K562 (cell line): ENCODE measurements around the gene CHML. TPM values are rescaled to one million over a fixed set of nuclear protein-coding genes. Genes with fewer than 3 reads are reported as not detected.

ENCODE experiments used
- BCL6 ChIP-seq: fragments of 250-450 bp; sonication (Bioruptor Pico); IDR thresholded peaks from 2 replicates; pipeline ENCODE4 v1.4.0; 2020
- BRD4 ChIP-seq: fragments of 200-600 bp; sonication (generic); IDR thresholded peaks from 2 replicates; pipeline ENCODE4 v1.6.1; 2017; ENCODE audit warnings: inconsistent platforms
- CTCF ChIP-seq, 3 experiments: IDR thresholded peaks in 2 of 3; conservative IDR thresholded peaks in 1 of 3; 2 replicates each; pipeline ENCODE4 v1.5.1; 2011 to 2012; ENCODE audit warnings: low read length in 3 of 3, mild to moderate bottlenecking in 3 of 3, control low read depth in 2 of 3, improper control_type of control experiment in 1 of 3, inconsistent platforms in 1 of 3, low read depth in 1 of 3, mixed read lengths in 1 of 3, moderate library complexity in 1 of 3; ENCODE audit not compliant: insufficient read depth in 2 of 3
- CXXC5 ChIP-seq: fragments of 250-450 bp; sonication (Bioruptor Pico); IDR thresholded peaks from 2 replicates; pipeline ENCODE4 v1.8.0; 2022; ENCODE audit warnings: inconsistent platforms, mild to moderate bottlenecking, moderate library complexity
- DEAF1 ChIP-seq: fragments of 450-650 bp; formaldehyde crosslinking; IDR thresholded peaks from 2 replicates; pipeline ENCODE4 v1.4.0; 2020; ENCODE audit warnings: mild to moderate bottlenecking, moderate library complexity
- EP300 ChIP-seq: IDR thresholded peaks from 2 replicates; pipeline ENCODE4 v1.6.1; 2012; ENCODE audit warnings: low read length, improper control_type of control experiment
- MAFK ChIP-seq: IDR thresholded peaks from 2 replicates; pipeline ENCODE4 v1.6.1; 2011; ENCODE audit warnings: low read length, improper control_type of control experiment
- MAX ChIP-seq: sonication (generic); formaldehyde crosslinking; IDR thresholded peaks from 2 replicates; pipeline ENCODE4 v1.9.0; 2022; ENCODE audit warnings: mild to moderate bottlenecking, missing genetic modification reagents
- NFIC ChIP-seq: fragments of 450-650 bp; IDR thresholded peaks from 2 replicates; pipeline ENCODE4 v1.6.1; 2017; ENCODE audit warnings: mild to moderate bottlenecking, inconsistent platforms
- SMAD4 ChIP-seq: fragments of 250-450 bp; sonication (Bioruptor Pico); conservative IDR thresholded peaks from 2 replicates; pipeline ENCODE4 v1.8.0; 2021; ENCODE audit warnings: inconsistent platforms, mild to moderate bottlenecking, moderate library complexity
- TBP ChIP-seq: optimal IDR thresholded peaks from 2 replicates; pipeline ENCODE3; 2011; ENCODE audit warnings: low read depth, low read length, improper control_type of control experiment
- TEAD4 ChIP-seq, 2 experiments: sonication (generic) in 1 of 2; formaldehyde crosslinking in 1 of 2; IDR thresholded peaks; 2 replicates each; pipeline versions ENCODE4 v1.6.1 to v1.8.0; 2012 to 2022; ENCODE audit warnings: borderline replicate concordance in 1 of 2, inconsistent platforms in 1 of 2, low read length in 1 of 2, mild to moderate bottlenecking in 1 of 2, missing genetic modification reagents in 1 of 2
- TRIM25 ChIP-seq: fragments of 450-650 bp; IDR thresholded peaks from 2 replicates; pipeline ENCODE4 v1.7.0; 2016; ENCODE audit warnings: borderline replicate concordance
- ZBTB5 ChIP-seq: fragments of 450-650 bp; IDR thresholded peaks from 2 replicates; pipeline ENCODE4 v1.6.1; 2017; ENCODE audit warnings: antibody characterized with exemption
- ZEB2 ChIP-seq: fragments of 450-650 bp; IDR thresholded peaks from 2 replicates; pipeline ENCODE4 v1.6.1; 2016
- ZHX1 ChIP-seq: fragments of 150-350 bp; conservative IDR thresholded peaks from 2 replicates; pipeline ENCODE4 v1.6.1; 2014; ENCODE audit warnings: low read length
- ZNF277 ChIP-seq: fragments of 250-450 bp; sonication (Bioruptor Pico); IDR thresholded peaks from 2 replicates; pipeline ENCODE4 v1.8.0; 2022; ENCODE audit warnings: inconsistent platforms, mild to moderate bottlenecking, moderate library complexity, borderline replicate concordance
- polyA plus RNA-seq, 8 experiments: library from polyadenylated mRNA; depleted of rRNA in 4 of 8; stranded (reverse) in 5 of 8; unstranded in 3 of 8; fragments of >200 nt; fragmentation: Nextera tagmentation in 2 of 8; fragmentation: Illumina TruSeq in 1 of 8; extraction: Ambion mirVana in 2 of 8; extraction: Trizol in 1 of 8; gene quantifications; 2 replicates each; pipeline versions ENCODE4 v1.2.1 to v1.2.3, GENCODE V29; 2011 to 2014; ENCODE audit warnings: inconsistent platforms in 1 of 8, missing spikeins in 1 of 8
- total RNA-seq, 7 experiments: library from RNA; depleted of rRNA in 6 of 7; stranded (reverse); fragments of >200 nt in 6 of 7; fragmentation: Illumina TruSeq in 2 of 7; extraction: Trizol in 2 of 7; gene quantifications; 2 replicates each; pipeline versions ENCODE4 v1.2.1 to v1.2.3, GENCODE V29; 2011 to 2021; ENCODE audit warnings: low replicate concordance in 1 of 7

CHML gene
- total and polyA plus RNA-seq, 9 of the 15 experiments (the other 6 are each of a cell fraction or from before 2014, with no cell fraction given), result 13.0 to 88.3 (median 62.8) TPM

- TF ChIP-seq MAX (no peak), BRD4 (no peak), TEAD4 (IDR thresholded peaks at IDR 0.05; ENCODE audit: low read length) (peak; percentile 36; the same call in 1 of the 2 replicates), TEAD4 (CRISPR knock-in tag; IDR thresholded peaks at IDR 0.05; ENCODE audit: borderline replicate concordance) (no peak), TRIM25 (no peak), BCL6 (no peak), NFIC (no peak), ZNF277 (CRISPR knock-in tag) (no peak), ZBTB5 (no peak), CXXC5 (CRISPR knock-in tag) (peak; percentile 51), SMAD4 (CRISPR knock-in tag) (no peak), CTCF (IDR thresholded peaks at IDR 0.05 in 2 of 3, conservative IDR thresholded peaks at IDR 0.05 in 1 of 3; ENCODE audit: insufficient read depth in 2 of 3, low read depth in 1 of 3, low read length in 3 of 3) (peak; percentile 56 to 83 (median 68); a peak in 5 of 6 replicates), EP300 (peak; percentile 50), ZHX1 (no peak), ZEB2 (peak; percentile 65), DEAF1 (CRISPR knock-in tag) (peak; percentile 88), TBP (peak; percentile 47), MAFK (0 out of 2 replicates have a peak, but pooled peaks have one; percentile 15)
Observed at GRCh38 chr1:241611063-241611462, 29.1 kb downstream of the CHML start (continued).
